Iris pigment epithelial cell (primary cell): Measurements from ENCODE around the gene RAB1A.

Experiments used
- DNase-seq: peaks from one replicate; pipeline ENCODE4 v3.0.0-alpha.2; 2011; ENCODE audit warnings: low read depth

The RAB1A gene

GRCh38 chr2:65093211-65093610, 36.7 kb downstream of the RAB1A start:
- no peak for DNase-seq

GRCh38 chr2:65092791-65093190, 37.1 kb downstream of the RAB1A start:
- DNase-seq, result no peak

- DNase-seq, result no peak
Observed at GRCh38 chr2:65085148-65085547, 44.8 kb downstream of the RAB1A start.

- DNase-seq, result no peak
Observed at GRCh38 chr2:65081232-65081685, 48.6 kb downstream of the RAB1A start.

DNA sequence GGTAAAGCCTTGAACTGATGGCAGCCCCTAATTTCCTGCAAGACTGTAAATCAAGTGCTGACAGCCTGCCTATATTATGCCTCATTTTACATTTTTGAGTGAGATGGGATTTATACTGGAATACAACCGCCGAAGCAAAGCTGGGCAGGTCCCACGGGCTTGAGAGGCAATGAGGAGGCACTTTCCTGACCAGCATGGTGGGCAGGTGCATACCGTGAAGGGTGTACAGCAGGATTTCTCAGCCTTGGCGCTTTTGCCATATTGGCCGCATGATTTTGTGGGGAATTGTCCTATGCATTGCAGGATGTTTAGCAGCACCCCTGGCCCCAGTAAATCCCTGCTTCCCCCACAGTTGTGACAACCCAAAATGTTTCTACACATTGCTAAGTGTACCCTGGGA, 50.9 kb downstream of the RAB1A start:
- no peak for DNase-seq

GRCh38 chr2:65077898-65078297, 52.0 kb downstream of the RAB1A start:
- no peak for DNase-seq

DNA sequence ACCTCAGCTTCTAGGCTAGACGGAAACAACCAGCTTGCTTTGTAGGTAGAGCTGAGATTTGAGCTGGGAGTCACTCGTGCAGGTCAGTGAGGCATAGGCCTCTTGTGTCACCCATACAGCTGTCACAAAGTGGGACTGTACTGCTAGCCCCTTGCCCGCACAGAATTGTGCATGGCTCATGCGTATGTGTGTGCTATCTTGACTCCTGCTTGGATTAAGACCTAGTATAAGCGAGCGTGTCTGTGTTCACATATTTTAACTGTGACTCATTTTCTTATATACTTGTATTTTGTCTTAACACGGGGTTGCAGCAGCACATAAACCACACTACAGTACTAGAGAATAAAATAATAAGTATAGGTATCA, 53.6 kb downstream of the RAB1A start:
- peak; percentile 80 for DNase-seq

DNA sequence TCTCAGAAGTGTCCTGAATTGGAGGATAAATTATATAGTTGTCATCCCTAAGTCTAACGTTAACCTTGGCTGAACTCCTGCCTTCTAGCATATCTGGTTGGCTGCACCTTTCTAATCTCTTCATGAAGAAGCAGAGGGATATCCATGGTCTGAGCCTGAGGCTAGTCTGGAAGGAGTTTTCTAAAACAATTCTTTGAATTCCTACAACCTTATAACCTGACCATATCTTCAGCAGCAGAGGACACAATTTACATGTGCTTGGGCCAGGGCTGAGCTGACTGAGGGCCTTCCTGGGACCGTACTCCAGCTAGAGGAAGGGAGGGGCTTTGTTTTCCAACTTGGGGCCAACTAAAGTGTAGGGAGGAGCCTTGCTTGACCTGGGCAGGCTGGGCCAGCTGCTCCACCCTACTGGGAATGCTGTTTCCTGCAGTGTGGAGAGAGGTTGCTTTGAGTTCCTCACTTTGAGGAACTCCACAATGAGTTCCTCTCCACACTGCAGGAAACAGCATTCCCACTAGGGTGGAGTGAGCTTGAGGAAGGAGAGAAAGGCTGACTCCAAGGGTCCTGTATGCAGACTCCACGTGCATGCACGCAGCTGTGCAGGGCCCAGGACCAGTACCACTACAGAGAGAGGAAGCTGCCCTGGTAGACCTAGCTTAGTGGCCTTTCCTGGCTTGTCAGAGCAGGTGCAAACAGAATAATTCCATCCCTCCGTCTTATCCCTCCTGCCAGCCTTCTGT, 54.1 kb downstream of the RAB1A start:
- no peak for DNase-seq

- DNase-seq, result peak; percentile 26
Observed at GRCh38 chr2:65075176-65075575, 54.7 kb downstream of the RAB1A start.

GRCh38 chr2:65073879-65074565, 55.9 kb downstream of the RAB1A start:
- no peak for DNase-seq

DNA sequence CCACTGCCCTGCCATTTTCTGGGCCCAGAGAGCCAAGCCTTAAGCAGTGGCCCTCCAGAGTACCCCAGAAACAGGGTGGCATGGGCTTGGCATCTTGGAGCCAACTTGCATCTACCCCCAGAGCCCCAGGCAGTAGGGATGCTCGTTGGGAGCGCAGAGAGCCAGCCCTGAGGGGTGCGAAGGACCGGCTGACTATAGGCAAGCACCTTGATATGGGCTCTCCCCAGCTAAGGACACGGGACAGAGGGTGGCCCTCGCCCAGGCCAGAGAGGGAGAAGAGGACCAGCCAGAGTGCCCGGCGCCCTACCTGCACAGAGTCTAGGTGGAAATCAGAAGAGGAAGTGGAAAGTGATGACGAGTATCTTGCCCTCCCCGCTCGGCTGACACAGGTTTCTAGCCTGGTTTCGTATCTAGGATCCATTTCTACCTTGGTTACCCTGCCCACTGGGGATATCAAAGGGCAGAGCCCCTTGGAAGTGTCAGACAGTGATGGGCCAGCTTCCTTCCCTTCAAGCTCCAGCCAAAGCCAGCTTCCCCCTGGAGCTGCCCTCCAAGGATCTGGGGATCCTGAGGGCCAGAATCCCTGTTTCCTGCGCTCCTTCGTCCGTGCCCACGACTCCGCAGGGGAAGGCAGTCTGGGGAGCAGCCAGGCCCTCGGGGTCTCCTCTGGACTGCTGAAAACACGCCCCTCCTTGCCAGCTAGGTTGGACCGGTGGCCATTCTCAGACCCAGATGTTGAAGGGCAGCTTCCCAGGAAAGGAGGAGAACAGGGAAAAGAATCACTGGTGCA, 57.5 kb downstream of the RAB1A start:
- no peak for DNase-seq

GRCh38 chr2:65071499-65072180, 58.3 kb downstream of the RAB1A start:
- peak; percentile 23 for DNase-seq

- no peak for DNase-seq
Observed at GRCh38 chr2:65070856-65071255, 59.0 kb downstream of the RAB1A start.

DNA sequence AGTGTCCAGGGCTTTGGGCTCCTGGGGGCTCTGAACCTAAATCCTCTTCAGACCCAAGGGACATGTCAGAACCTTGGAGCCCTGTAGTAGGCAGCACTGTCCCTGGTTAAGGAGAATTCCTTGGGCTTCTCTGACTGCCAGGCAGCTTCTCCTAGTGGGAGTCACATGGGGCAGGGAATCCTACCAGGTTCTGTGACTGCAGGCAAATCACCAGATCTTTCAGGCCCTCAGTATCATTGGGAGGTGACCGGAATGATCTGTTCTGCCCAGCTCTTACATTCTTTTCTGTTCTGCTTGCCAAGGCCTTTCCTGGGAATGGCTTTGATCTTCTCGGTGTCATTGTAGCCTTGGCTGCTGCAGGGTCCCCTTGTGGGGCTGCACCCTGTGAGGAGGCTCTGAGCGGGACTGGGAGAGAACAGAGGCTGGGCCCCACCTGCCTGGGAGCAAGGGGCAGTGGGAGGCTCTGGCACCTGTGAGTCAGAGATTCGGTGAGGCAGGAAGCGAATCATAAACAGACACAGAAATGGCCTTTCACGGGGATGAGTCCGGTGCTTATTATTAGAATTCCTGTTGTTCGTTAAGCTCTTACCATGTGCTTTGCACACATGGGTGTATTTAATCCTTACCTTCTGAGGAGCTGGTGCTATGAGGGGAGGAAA, 59.6 kb downstream of the RAB1A start:
- DNase-seq, result peak; percentile 58

GRCh38 chr2:65069439-65069824, 60.5 kb downstream of the RAB1A start:
- DNase-seq, result no peak

DNA sequence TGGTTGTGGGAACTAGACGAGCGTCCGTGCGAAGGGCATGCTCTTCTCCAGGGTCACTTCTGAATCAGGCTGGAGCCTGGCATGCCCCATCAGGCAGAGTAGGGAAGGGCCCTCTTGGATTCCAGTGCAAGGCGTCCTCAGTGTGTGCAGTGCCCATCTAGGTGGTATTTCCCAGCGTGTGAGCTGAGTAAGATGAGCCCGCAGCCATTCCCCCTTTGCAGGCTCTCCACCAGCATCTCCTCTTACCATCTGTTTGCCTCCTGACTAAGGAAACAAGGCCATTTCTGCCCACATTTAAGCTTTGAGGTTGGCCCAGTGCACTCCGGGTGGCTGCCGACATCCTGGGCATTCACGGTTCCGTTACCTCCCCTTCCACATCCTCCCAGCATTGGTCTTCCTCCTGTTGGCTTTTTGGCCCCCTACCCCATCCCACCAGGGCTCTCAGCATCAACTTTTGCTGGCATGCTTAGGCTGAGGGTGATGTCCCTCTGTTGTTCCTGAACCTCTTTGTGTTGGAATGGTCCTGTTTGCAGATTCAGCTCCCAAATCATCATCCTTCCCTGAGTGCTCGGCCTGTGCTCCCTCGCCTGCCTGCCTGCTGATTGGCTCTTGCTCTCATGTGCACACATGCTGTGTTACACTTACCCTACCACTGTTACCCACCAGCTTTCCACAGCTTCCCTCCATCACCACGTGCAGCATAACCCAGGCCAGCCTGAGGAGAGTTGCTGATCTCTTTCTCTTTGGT, 61.9 kb downstream of the RAB1A start:
- no peak for DNase-seq

DNA sequence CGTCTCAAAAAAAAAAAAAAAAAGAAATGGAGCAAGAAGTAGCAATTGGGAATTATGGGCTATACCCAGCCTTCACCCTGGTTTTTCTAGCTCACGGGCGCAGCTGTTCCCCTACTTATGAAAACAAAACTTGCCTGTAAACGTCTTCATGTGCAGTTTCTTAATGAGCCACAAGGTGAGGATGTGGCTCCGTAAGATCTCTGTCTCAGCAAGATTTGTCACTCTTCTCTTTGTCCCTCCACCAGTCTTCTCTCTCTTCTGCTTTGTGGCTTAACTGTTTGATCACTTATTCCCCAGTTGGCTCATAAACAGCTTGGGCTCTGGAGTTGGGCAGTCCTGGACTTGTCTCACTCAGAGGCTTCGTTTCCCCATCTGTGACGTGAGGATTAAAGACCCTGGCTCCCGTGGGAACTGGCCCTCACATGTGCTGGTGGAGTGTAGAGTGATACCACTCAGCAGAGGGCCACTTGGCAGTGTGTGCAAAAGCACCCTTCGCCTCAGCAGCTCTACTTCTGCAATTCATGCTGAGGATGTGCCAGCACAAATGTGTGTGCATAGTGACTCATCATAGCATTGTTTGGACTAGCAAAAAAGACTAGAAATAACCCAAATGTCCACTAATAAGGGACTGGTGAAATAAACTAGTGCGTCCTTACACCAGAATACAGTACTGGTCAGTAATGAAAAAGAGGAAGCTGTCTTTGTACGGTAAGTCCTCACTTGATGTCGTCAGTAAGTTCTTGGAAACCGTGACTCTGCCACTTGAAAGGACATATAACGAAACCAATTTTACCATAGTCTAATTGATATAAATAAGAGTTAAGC, 65.0 kb downstream of the RAB1A start:
- peak; percentile 90 for DNase-seq

- peak; percentile 31 for DNase-seq
Observed at GRCh38 chr2:65062843-65063825, 66.8 kb downstream of the RAB1A start.

- no peak for DNase-seq
Observed at GRCh38 chr2:65061910-65062339, 68.0 kb downstream of the RAB1A start.
